HL-60 (cell line): ENCODE measurements around the gene MYCBPAP.

ENCODE experiments used
- DNase-seq, 2 experiments: peaks; one replicate each; pipeline ENCODE4 v3.0.0-alpha.2; 2010 to 2020; ENCODE audit warnings: low read depth in 1 of 2, low spot score in 1 of 2
- H3K27ac ChIP-seq: fragments of 250-450 bp; sonication (Bioruptor Pico); replicated peaks from 2 replicates; pipeline ENCODE4 v1.5.1; 2020; ENCODE audit warnings: mild to moderate bottlenecking, moderate library complexity
- H3K27me3 ChIP-seq: fragments of 250-450 bp; sonication (Bioruptor Pico); 2 replicates; pipeline ENCODE4 v1.5.1; 2021; ENCODE audit warnings: mild to moderate bottlenecking, moderate library complexity; ENCODE audit not compliant: insufficient read depth, poor library complexity, severe bottlenecking
- H3K4me3 ChIP-seq: replicated peaks from 2 replicates; pipeline ENCODE4 v1.5.1; 2011; ENCODE audit warnings: mild to moderate bottlenecking, control low read depth, low read length; ENCODE audit not compliant: insufficient read depth
- GABPA ChIP-seq: IDR thresholded peaks from 2 replicates; pipeline ENCODE4 v1.6.1; 2012; ENCODE audit warnings: low read depth
- POLR2AphosphoS5 ChIP-seq: IDR thresholded peaks from 2 replicates; pipeline ENCODE4 v1.6.1; 2012; ENCODE audit warnings: low read depth
- REST ChIP-seq: IDR thresholded peaks from 2 replicates; pipeline ENCODE4 v1.6.1; 2012; ENCODE audit warnings: low read depth; ENCODE audit not compliant: insufficient replicate concordance
- SPI1 ChIP-seq: IDR thresholded peaks from 2 replicates; pipeline ENCODE4 v1.6.1; 2012; ENCODE audit warnings: low read depth, mild to moderate bottlenecking, borderline replicate concordance
- TF ChIP-seq, protein P1 (sequence below): IDR thresholded peaks from one replicate; pipeline ENCODE4 v1.5.1; 2011; ENCODE audit warnings: low read length, control low read depth, inconsistent platforms; ENCODE audit not compliant: insufficient read depth

Gene MYCBPAP

GRCh38 chr17:50560185-50560824 is 52.1 kb downstream of the MYCBPAP start, which contains the start of gene CACNA1G:
Gene CACNA1G, plus strand, starts transcription at chr17:50560715. Its CDS starts 745 bp downstream, at chr17:50561460.
- H3K27me3 ChIP-seq = peaks cover 61% of the 10 kb centered on the region
- H3K27ac ChIP-seq = no peak within 1 kb of the TSS
- TF ChIP-seq, protein P1, sequence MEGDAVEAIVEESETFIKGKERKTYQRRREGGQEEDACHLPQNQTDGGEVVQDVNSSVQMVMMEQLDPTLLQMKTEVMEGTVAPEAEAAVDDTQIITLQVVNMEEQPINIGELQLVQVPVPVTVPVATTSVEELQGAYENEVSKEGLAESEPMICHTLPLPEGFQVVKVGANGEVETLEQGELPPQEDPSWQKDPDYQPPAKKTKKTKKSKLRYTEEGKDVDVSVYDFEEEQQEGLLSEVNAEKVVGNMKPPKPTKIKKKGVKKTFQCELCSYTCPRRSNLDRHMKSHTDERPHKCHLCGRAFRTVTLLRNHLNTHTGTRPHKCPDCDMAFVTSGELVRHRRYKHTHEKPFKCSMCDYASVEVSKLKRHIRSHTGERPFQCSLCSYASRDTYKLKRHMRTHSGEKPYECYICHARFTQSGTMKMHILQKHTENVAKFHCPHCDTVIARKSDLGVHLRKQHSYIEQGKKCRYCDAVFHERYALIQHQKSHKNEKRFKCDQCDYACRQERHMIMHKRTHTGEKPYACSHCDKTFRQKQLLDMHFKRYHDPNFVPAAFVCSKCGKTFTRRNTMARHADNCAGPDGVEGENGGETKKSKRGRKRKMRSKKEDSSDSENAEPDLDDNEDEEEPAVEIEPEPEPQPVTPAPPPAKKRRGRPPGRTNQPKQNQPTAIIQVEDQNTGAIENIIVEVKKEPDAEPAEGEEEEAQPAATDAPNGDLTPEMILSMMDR = no peak
- TF ChIP-seq GABPA = no peak
- H3K4me3 ChIP-seq = peak within 1 kb of the TSS; percentile 5
- DNase-seq = peak; percentile 64 to 81

DNA sequence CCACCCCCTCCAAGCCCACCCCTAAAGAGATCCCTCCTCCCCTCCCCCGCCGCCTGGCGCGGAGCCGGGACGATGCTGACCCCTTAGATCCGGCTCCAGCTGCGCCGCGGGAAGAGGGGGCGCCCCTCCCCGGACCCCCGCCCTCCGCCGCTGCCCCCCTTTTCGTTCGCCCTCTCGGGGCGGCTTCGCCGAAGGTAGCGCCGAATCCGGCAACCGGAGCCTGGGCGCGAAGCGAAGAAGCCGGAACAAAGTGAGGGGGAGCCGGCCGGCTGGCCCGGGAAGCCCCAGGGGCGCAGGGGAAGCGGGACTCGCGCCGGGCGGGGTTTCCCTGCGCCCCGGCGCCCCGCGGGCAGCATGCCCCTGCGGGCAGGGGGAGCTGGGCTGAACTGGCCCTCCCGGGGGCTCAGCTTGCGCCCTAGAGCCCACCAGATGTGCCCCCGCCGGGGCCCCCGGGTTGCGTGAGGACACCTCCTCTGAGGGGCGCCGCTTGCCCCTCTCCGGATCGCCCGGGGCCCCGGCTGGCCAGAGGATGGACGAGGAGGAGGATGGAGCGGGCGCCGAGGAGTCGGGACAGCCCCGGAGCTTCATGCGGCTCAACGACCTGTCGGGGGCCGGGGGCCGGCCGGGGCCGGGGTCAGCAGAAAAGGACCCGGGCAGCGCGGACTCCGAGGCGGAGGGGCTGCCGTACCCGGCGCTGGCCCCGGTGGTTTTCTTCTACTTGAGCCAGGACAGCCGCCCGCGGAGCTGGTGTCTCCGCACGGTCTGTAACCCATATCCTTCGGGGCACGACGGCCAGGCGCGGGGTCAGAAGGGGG is 52.9 kb downstream of the MYCBPAP start:
- Histone ChIP-seq H3K27me3 (peaks cover 68% of the 10 kb centered on the region), H3K4me3 (peak overlapping the region; percentile 5), H3K27ac (no peak overlapping the region)
- no peak for DNase-seq
- TF ChIP-seq POLR2AphosphoS5 (no peak), GABPA (no peak), REST (no peak), SPI1 (no peak)
- TF ChIP-seq, protein P1 = no peak

GRCh38 chr17:50561746-50562141 is 53.5 kb downstream of the MYCBPAP start:
- Histone ChIP-seq H3K4me3 (no peak overlapping the region), H3K27me3 (peaks cover 74% of the 10 kb centered on the region)

More at GRCh38 chr17:50561746-50562141, 53.5 kb downstream of the MYCBPAP start:
- H3K27ac ChIP-seq = no peak overlapping the region
- no peak for DNase-seq
- TF ChIP-seq GABPA (no peak), POLR2AphosphoS5 (no peak), REST (no peak), SPI1 (no peak)
- TF ChIP-seq, protein P1 = no peak
